Measurements from ENCODE around the gene KPNA3. TPM values are rescaled to one million over a fixed set of nuclear protein-coding genes. Genes with fewer than 3 reads are reported as not detected.
A peak's percentile ranks its signal among the peaks of the same experiment; 100 is the strongest.

The KPNA3 gene
- total and polyA plus RNA-seq, 8 donors, result 5.3 to 16.0 (median 8.5) TPM

DNA sequence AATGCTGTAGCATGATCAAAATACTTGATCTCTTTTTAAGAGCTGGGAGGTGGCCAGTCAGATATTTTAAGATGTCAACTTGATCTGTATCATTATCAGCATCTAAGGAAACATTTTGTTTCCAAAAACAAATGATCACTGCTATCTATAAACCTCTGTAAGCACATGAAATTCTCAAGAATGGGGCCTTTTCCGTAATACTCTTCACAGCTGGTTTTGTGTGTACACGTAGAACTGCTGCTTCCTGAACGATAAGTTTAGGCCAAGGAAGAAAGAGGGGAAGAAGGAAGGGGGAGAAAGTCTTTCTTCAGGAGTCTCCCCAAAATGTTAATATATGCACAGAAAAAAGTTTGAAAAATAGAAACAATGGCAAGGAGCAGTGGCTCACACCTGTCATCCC is 138.5 kb downstream of the KPNA3 start:
- intact Hi-C loops (cut with DNase I), result loop anchor here in 1 of 3 donors (10.0 kb wide), 1 partner anchor 191 kb away; no protein-coding TSS in a partner anchor
- Histone ChIP-seq H3K27me3 (no peaks in the 10 kb centered on the region), H3K4me1 (no peaks in the 10 kb centered on the region), H3K4me3 (no peak overlapping the region), H3K9me3 (no peaks in the 10 kb centered on the region), H3K27ac (no peak overlapping the region), H3K36me3 (no peaks in the 10 kb centered on the region)
- DNase-seq (no peak), ATAC-seq (no peak), FAIRE-seq (no peak)
- WGBS, 2 donors, result 90 to 92% methylated on average over 3 of the region's 3 CpGs
- TF ChIP-seq, protein P1, sequence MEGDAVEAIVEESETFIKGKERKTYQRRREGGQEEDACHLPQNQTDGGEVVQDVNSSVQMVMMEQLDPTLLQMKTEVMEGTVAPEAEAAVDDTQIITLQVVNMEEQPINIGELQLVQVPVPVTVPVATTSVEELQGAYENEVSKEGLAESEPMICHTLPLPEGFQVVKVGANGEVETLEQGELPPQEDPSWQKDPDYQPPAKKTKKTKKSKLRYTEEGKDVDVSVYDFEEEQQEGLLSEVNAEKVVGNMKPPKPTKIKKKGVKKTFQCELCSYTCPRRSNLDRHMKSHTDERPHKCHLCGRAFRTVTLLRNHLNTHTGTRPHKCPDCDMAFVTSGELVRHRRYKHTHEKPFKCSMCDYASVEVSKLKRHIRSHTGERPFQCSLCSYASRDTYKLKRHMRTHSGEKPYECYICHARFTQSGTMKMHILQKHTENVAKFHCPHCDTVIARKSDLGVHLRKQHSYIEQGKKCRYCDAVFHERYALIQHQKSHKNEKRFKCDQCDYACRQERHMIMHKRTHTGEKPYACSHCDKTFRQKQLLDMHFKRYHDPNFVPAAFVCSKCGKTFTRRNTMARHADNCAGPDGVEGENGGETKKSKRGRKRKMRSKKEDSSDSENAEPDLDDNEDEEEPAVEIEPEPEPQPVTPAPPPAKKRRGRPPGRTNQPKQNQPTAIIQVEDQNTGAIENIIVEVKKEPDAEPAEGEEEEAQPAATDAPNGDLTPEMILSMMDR (IDR thresholded peaks at IDR 0.05), result no peak

DNA sequence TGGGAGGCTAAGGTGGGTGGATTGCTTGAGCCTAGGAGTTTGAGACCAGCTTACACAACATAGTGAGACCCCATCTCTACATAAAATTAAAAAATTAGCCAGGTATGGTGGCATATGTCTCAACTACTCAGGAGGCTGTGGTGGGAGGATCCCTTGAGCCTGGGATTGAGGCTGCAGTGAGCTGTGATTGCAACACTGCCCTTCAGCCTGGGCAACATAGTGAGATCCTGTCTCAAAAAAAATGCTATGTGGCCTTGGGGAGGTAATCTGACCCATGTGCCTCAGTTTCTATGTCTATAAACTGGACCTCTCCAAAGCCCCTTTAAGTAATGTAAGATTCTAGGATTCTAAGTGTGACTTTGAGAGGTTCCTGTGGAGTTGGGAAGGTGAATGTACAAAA is 139.0 kb downstream of the KPNA3 start:
- no peak for FAIRE-seq
- TF ChIP-seq, protein P1 (IDR thresholded peaks at IDR 0.05), result no peak
- DNase-seq, result no peak
- H3K27me3 ChIP-seq, result no peaks in the 10 kb centered on the region
- H3K4me1 ChIP-seq, result no peaks in the 10 kb centered on the region
- no peaks in the 10 kb centered on the region for H3K36me3 ChIP-seq
- ATAC-seq, result no peak
- H3K4me3 ChIP-seq, result no peak overlapping the region
- H3K9me3 ChIP-seq, result no peaks in the 10 kb centered on the region
- no peak overlapping the region for H3K27ac ChIP-seq
- intact Hi-C loops (cut with DNase I), result loop anchor here in 1 of 3 donors (10.0 kb wide), 1 partner anchor 191 kb away; no protein-coding TSS in a partner anchor

DNA sequence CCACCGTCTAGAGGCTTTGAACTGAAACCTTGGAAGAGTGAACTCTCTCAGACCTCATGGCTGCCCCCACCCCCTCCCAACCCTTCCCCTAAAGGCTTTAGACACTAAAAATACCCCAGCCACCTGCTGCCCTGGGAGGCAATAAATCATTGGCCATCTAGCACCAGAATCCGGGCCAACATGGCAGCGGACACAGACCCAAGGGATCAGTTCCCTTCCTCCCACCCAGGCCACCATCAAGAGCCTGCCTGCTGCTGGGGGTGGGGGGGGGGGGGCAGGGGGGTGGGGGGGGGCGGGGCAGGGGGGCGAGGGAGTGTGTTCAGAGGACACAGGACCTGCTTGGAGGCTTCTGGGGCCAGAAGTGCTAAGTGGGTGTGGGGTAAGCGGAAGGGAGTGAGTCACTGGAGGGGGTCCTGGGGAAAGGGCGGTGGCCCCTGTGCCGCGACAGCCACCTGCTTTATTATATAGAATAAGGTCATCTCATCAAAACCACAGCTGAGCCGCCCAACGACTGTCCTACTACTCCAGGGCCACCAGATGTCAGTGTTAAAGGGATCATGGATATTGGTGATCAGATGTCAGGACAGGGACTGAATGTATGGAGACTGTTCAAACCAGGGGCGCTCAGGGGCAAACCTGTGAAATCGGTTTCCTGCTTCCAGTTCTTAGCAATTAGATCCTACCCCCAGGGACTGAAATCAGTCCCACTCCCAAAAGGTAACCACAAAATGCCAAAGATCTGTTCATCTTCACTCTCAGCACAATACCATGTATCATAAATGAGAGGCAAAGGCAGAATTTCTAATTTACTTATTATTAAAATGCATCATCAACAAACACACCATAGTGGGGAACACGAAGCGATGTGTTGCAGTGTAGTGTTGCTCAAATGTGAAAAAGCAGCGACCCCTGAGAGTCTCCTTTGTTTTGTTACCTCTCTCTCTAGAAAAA is 139.9 kb downstream of the KPNA3 start:
- intact Hi-C loops (cut with DNase I), result loop anchor here in 1 of 3 donors (10.0 kb wide), 1 partner anchor 192 kb away; no protein-coding TSS in a partner anchor
- FAIRE-seq (no peak), DNase-seq (peak in 2 of 6 donors; percentile 9 to 37)

DNA sequence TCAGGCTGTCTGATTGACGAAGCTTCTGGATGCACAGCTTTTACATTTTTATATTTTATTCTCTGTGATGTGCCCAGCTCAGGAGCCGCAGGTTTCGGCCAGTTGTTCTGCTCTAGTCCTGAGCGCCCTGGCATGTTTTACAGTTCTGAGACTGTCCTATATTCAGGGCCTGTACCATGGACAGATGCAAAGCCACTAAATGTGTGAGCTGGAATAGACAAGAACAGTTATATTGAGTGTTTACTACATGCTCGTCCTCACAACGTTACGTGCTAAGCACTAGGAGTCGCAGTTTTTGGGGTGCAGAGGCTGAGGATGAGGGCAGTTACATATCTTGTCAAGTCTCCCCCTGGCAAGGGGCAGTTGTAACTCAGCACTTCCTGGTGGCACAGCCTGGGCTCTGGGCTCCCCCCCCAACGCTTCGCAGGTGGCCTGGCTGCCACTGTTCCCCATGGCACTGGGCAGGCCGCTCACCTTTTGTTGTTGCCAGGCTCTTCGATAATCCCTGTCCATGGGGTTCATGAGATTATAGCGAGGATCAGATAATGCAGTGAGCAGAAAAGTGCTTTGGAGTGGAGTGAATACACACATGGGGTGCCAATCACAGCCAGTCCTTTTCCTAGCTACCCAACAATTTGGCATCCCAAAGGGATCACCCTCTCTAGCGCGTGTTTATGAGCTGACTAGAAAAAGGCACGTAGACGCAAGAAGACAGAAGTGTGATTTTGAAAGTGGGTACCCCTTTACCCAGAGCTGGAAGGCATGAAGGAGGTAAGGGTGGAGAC is 140.7 kb downstream of the KPNA3 start:
- no peak overlapping the region for H3K4me3 ChIP-seq
- H3K27ac ChIP-seq, result no peak overlapping the region
- FAIRE-seq (no peak), DNase-seq (no peak), ATAC-seq (peak; percentile 29 to 46 (median 36))
- H3K9me3 ChIP-seq, result no peaks in the 10 kb centered on the region
- no peaks in the 10 kb centered on the region for H3K4me1 ChIP-seq
- H3K36me3 ChIP-seq, result no peaks in the 10 kb centered on the region
- no peaks in the 10 kb centered on the region for H3K27me3 ChIP-seq
- intact Hi-C loops (cut with DNase I), result loop anchor here in 1 of 3 donors (10.0 kb wide), 1 partner anchor 193 kb away; no protein-coding TSS in a partner anchor
- TF ChIP-seq, protein P1 (IDR thresholded peaks at IDR 0.05), result no peak
- 69 to 76% methylated on average over 17 of the region's 17 CpGs for WGBS, 2 donors

More for the DNA sequence above, 139.9 kb downstream of the KPNA3 start:
- H3K4me3 ChIP-seq, result no peak overlapping the region
- H3K4me1 ChIP-seq, result no peaks in the 10 kb centered on the region
- TF ChIP-seq, protein P1 (IDR thresholded peaks at IDR 0.05), result peak in 3 of 4 donors; percentile 24 to 44 (median 30)
- H3K9me3 ChIP-seq, result no peaks in the 10 kb centered on the region
- 29 to 46% methylated on average over 14 to 16 of the region's 16 CpGs for WGBS, 2 donors
- H3K36me3 ChIP-seq, result no peaks in the 10 kb centered on the region
- no peaks in the 10 kb centered on the region for H3K27me3 ChIP-seq
- ATAC-seq, result peak; percentile 69 to 91 (median 84)
- H3K27ac ChIP-seq, result no peak overlapping the region
